HG03439 (cell line): ENCODE results near the gene LARP4B.

Experiments
- ATAC-seq: cut with Tn5 transposase; IDR thresholded peaks from one replicate; pipeline ENCODE4 v1.9.1; 2021; ENCODE audit warnings: mild to moderate bottlenecking, moderate library complexity; ENCODE audit not compliant: unreplicated experiment

The LARP4B gene

GRCh38 chr10:790821-791551 is 140.5 kb downstream of the LARP4B start:
- ATAC-seq = no peak

- ATAC-seq = no peak
Observed at GRCh38 chr10:789831-790701, 141.4 kb downstream of the LARP4B start.

GRCh38 chr10:788796-789748 is 142.4 kb downstream of the LARP4B start:
- ATAC-seq = no peak

DNA sequence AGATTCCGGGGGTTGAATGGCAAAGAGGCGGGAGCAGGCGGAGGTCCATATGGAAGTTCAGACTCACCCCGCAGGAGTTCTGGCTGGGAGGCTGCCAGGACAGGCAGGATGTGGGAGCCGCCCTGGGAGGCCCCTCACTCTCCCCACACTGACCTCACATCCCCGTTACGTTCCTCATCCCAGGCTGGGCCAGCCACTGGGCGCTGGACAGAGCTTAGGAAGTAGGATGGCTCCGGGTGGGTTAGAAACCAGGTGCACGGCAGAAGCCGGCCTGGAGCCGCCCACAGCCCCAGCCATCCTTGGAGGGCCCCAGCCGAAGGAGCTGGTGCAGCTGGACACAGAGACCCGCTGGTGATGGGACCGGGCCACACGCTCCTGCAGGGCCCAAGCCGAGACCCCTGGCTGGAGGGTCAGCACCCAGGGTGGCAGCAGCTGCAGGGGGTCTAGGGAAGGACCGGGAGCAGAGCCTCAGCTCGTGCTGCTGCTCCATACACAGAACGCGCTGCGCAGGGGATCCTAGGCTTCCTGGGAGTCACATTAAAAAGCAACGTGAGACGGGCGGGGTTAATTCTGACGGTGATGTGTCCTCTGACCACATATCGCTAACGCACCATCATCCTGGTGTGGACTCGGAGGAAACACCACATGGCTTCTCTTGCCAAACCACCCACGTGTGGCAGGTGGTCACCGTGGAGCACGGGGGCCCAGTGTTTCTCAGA is 143.4 kb downstream of the LARP4B start:
- ATAC-seq = no peak

DNA sequence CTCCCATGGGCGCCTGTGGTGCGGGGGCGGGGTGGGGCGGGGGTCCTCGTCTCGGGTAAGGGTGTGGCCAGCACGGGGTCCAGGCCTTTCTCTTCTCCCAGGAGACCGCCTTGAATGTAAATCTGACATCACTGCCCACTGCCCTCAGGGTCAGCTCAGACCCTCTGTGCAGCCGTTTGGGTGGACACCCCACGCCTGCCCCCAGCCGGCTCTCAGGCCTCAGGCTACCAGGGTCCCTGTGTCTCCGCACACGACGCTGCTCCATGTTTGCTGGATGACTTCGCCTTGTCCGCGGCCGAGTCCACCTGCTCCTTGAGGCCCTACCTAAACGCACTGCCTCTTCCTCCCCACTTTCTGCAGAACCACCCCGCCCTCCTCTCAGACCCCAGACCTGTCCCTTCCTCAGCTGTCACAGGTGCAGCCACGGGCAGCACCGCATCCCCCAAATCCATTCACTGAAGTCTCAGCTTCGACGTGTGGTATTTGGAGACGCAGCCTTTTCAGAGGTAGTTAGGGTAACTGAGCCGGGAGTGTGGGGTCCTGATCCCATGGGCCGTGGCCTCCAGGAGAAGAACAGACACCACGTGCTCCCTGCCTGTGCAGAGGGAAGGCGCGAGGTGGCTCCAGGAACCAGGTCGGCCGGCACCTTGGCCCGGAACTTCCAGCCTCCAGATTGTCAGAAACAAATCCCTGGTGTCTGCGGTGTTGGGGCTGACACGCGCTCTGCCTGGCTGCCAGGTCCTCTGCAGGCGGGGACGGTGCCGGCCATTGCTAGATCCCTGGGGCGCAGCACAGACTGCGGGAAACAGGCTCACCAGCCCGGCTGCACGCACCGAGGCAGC is 144.7 kb downstream of the LARP4B start:
- ATAC-seq = no peak

- no peak for ATAC-seq
Observed at GRCh38 chr10:785861-786214, 145.7 kb downstream of the LARP4B start.

DNA sequence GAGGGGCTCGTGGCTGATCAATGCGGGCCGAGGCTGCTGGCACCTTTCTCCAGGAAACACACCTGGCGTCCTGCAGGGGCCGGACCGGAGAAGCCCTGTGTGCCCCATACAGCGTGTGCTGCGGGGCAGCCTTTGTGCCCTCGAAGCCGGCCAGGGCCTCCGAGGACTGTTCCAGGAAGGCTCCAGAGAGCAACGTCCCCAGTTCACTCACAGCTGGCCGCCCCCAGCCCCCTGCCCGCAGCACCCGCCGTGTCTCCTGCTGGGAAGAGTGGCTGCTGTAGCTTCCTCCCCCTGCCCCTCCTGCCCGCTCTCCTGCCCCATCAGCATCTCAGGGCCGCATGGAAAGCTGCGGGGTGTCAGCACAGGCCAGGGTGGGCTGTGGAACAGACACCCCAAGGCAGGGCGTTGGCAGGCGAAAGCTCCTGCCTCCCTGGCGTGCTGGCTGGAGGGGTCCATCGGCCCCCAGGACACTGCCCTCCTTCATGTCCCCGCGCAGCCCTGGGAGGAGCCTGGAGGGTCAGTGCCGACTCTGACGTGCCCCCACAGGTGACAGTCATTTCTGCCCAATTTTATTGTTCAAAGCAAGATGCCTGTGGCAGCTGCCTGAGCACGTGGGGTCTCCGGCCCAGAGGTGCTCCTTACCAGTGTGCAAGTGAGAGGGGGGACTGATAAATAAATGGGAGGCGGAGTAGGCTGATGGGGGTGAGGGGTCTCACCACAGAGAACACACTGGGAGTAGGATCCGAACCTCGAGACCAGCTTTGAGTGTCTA is 146.2 kb downstream of the LARP4B start:
- no peak for ATAC-seq

- no peak for ATAC-seq
Observed at GRCh38 chr10:784403-785088, 147.0 kb downstream of the LARP4B start.

GRCh38 chr10:782751-783648 is 148.5 kb downstream of the LARP4B start:
- ATAC-seq = no peak

GRCh38 chr10:780536-781524 is 150.7 kb downstream of the LARP4B start:
- no peak for ATAC-seq

DNA sequence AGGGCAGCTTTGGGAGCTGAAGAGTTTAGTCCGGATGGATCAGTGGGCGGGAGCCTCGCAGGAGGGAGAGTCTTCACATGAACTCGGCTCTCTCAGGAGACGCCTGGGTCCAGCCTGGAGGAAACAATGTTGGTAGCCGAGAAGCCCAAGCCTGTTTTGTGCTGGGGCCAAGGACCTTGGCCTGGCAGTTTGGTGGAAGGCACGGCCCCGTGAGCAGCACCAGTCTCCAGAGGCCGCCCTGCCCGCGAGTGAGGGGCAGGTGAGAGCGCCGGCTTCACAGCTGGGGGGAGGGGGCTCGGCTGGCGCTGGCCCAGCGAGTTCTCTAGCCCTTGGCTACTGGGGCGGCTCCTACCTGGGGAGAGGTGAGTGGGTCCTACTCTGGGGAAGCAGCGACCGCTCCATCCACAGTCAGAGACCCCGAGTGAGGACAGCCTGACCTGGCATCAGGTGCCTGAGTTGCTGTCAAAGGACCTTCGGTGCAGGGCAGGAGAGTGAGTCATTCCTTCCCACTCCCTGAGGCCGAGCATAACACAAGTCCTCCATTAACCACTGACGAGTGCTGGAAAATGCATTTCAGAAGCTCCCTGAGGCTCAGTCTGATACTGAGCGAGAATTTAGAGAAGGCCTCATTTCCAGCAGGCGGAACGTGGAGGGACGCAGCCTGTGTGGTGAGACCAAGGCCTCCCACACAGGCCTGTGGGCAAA is 152.7 kb downstream of the LARP4B start:
- no peak for ATAC-seq

DNA sequence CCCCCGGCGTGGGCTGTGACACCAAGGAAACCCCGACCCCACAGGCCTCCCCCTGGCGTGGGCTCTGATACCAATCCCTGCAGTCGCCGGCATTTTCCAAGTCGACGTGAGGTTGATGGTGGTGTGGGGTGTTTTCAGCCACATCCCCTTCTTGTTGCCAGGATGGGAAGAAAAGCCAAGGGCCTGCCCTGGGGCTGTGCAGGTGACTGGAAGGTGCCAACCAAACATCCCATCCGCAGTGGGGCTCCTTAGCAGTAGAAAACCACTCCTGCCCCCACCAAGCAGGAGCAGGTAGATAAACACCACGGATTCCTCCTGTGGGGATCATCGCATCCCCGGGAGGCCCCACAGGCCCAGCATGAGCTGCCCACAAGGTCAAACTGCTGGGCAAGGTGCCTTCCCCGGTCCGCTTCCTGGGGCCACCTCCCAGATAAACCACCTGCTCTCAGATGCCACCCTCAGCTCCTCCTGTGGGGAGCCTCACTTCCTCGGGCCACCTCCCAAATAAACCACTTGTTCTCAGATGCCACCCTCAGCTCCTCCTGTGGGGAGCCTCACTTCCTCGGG is 153.5 kb downstream of the LARP4B start:
- no peak for ATAC-seq

GRCh38 chr10:776772-777171 is 154.7 kb downstream of the LARP4B start:
- ATAC-seq = no peak

DNA sequence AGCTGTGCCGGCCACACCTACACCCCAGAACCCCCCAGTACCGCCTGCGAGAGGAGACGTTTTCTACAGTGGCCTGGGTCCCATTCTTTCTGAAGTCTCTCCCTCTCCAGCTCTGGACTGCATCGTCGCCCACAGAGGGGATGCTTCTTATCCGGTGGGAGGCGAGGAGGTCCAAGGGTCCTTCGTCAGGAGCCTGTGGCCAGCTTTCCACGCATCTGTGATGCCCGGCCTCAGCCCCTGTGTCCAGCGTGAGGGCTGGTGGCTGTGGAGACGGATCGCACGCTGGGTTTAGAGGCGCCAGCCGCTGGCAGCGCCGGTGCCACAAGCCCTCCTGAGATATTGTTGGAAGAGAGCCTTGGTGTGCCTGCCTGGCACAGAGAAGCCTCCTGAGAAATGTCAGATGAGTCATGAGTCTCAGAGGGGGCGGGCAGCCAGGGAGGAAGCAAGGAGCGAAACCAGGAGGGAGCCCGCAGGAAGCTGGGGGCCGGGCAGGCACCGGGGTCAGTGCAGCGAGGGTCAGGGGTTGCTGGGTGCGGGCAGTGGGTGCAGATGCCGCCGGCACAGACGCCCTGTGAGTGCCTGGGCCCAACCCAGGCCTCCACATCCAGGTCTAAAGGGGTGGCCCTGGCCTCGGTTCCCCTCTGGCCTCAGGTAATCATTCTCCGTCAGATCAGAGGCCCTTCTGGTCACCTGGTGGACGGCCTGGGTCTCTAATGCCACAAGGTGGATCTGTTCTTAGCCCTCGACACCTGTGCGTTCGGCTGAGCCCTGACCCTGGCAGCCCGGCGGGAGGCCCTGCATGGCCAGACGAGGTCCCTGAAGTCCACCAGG is 156.0 kb downstream of the LARP4B start:
- ATAC-seq = no peak
